ENCODE data around the gene RPL36. TPM values are rescaled to one million over a fixed set of nuclear protein-coding genes. Genes with fewer than 3 reads are reported as not detected.
A peak's percentile ranks its signal among the peaks of the same experiment; 100 is the strongest.

The RPL36 gene
- total and polyA plus RNA-seq, 8 donors: 524 to 1,510 (median 728) TPM

GRCh38 chr19:5678071-5678718 is 11.9 kb upstream of the RPL36 start:
- TF ChIP-seq CTCF (IDR thresholded peaks at IDR 0.05): no peak
- ATAC-seq: no peak
- no peaks in the 10 kb centered on the region for H3K4me1 ChIP-seq
- H3K9me3 ChIP-seq: no peaks in the 10 kb centered on the region
- FAIRE-seq: no peak
- no peaks in the 10 kb centered on the region for H3K27me3 ChIP-seq
- 86 to 89% methylated on average over 22 of the region's 22 CpGs for WGBS, 2 donors
- no peaks in the 10 kb centered on the region for H3K36me3 ChIP-seq
- peak in 2 of 6 donors; percentile 43 to 77 for DNase-seq
- intact Hi-C loops (cut with DNase I): no loop called here
- H3K27ac ChIP-seq: no peak overlapping the region
- H3K4me3 ChIP-seq: no peak overlapping the region

GRCh38 chr19:5679289-5680083 is 10.6 kb upstream of the RPL36 start:
- Histone ChIP-seq H3K4me3 (peak overlapping the region; percentile 46 to 93 (median 84)), H3K27ac (peak overlapping the region in 3 of 4 donors; percentile 77 to 89 (median 87)), H3K27me3 (no peaks in the 10 kb centered on the region), H3K4me1 (no peaks in the 10 kb centered on the region), H3K36me3 (no peaks in the 10 kb centered on the region), H3K9me3 (no peaks in the 10 kb centered on the region)
- ATAC-seq (peak in 1 of 4 donors; percentile 0), DNase-seq (peak in 2 of 6 donors; percentile 66 to 86), FAIRE-seq (no peak)
- 18 to 21% methylated on average over 23 to 26 of the region's 26 CpGs for WGBS, 2 donors
- intact Hi-C loops (cut with DNase I): no loop called here
- TF ChIP-seq CTCF (IDR thresholded peaks at IDR 0.05): no peak

GRCh38 chr19:5680084-5680436 is 10.0 kb upstream of the RPL36 start:
- TF ChIP-seq CTCF (IDR thresholded peaks at IDR 0.05): no peak
- FAIRE-seq (no peak), ATAC-seq (peak; percentile 1 to 3 (median 2)), DNase-seq (peak in 1 of 6 donors; percentile 80)
- peak overlapping the region; percentile 77 to 89 (median 88) for H3K27ac ChIP-seq
- intact Hi-C loops (cut with DNase I): no loop called here
- H3K36me3 ChIP-seq: no peaks in the 10 kb centered on the region
- H3K4me3 ChIP-seq: peak overlapping the region; percentile 46 to 93 (median 84)
- WGBS, 2 donors: 0% methylated on average over 23 of the region's 23 CpGs
- no peaks in the 10 kb centered on the region for H3K4me1 ChIP-seq
- no peaks in the 10 kb centered on the region for H3K9me3 ChIP-seq
- H3K27me3 ChIP-seq: no peaks in the 10 kb centered on the region

- 1% methylated on average over 81 to 94 of the region's 94 CpGs for WGBS, 2 donors
- H3K4me3 ChIP-seq: peak within 1 kb of the TSS; percentile 46 to 93 (median 84)
- H3K27me3 ChIP-seq: no peaks in the 10 kb centered on the region
- FAIRE-seq (peak; percentile 95), DNase-seq (peak; percentile 99), ATAC-seq (peak; percentile 93 to 96 (median 94))
- H3K9me3 ChIP-seq: no peaks in the 10 kb centered on the region
- H3K27ac ChIP-seq: peak within 1 kb of the TSS; percentile 77 to 89 (median 88)
- no peak for TF ChIP-seq CTCF (IDR thresholded peaks at IDR 0.05)
- H3K4me1 ChIP-seq: no peaks in the 10 kb centered on the region
- intact Hi-C loops (cut with DNase I): no loop called here
- no peaks in the 10 kb centered on the region for H3K36me3 ChIP-seq
Measured at GRCh38 chr19:5680437-5681368, 9.4 kb upstream of the RPL36 start, which contains the start of the genes HSD11B1L and MICOS13. Gene HSD11B1L, plus strand, starts transcription at chr19:5681027. Its CDS starts 3,806 bp downstream, at chr19:5684833. Gene MICOS13, minus strand, starts transcription at chr19:5680516. Its CDS starts 30 bp downstream, at chr19:5680486.

Data from pancreas (tissue), 10 donors.